Neutrophil (primary cell): ENCODE results near the gene CCSER2.

ENCODE experiments used
- H3K27ac ChIP-seq: fragments of 200-600 bp; sonication (generic); 2 replicates; pipeline ENCODE4 v1.5.1; 2016; ENCODE audit warnings: mild to moderate bottlenecking, moderate library complexity
- H3K27me3 ChIP-seq: fragments of 200-600 bp; sonication (generic); 2 replicates; pipeline ENCODE4 v1.6.0; 2016; ENCODE audit warnings: mild to moderate bottlenecking
- H3K36me3 ChIP-seq: fragments of 200-600 bp; sonication (generic); 2 replicates; pipeline ENCODE4 v1.5.1; 2017
- H3K4me1 ChIP-seq, 2 experiments: fragments of 200-600 bp in 1 of 2; sonication (generic) in 1 of 2; 1 replicate in 1 of 2; 2 replicates in 1 of 2; pipeline versions ENCODE4 v1.5.1 to v1.6.1; 2013 to 2016; ENCODE audit warnings: low read depth in 1 of 2, low read length in 1 of 2, mild to moderate bottlenecking in 1 of 2, moderate library complexity in 1 of 2; ENCODE audit not compliant: control insufficient read depth in 1 of 2, insufficient read depth in 1 of 2
- H3K4me3 ChIP-seq, 2 experiments: fragments of 200-600 bp in 1 of 2; sonication (generic) in 1 of 2; 1 replicate in 1 of 2; 2 replicates in 1 of 2; pipeline ENCODE4 v1.5.1; 2013 to 2016; ENCODE audit warnings: low read depth in 1 of 2, low read length in 1 of 2, mild to moderate bottlenecking in 1 of 2, moderate library complexity in 1 of 2
- H3K9me3 ChIP-seq: fragments of 200-600 bp; sonication (generic); 2 replicates; pipeline ENCODE4 v1.5.1; 2016
- CTCF ChIP-seq: fragments of 200-600 bp; sonication (generic); IDR thresholded peaks from 2 replicates; pipeline ENCODE4 v1.5.1; 2016; ENCODE audit warnings: antibody characterized with exemption

CCSER2 gene

GRCh38 chr10:84331091-84331490 lies 2.7 kb downstream of the CCSER2 start:
- Histone ChIP-seq H3K27ac (no peak overlapping the region), H3K9me3 (no peaks in the 10 kb centered on the region), H3K27me3 (no peaks in the 10 kb centered on the region), H3K4me1 (peaks cover 22 to 24% of the 10 kb centered on the region in 2 experiments), H3K36me3 (no peaks in the 10 kb centered on the region), H3K4me3 (no peak overlapping the region)
- no peak for TF ChIP-seq CTCF

GRCh38 chr10:84333864-84334451 lies 5.6 kb downstream of the CCSER2 start:
- TF ChIP-seq CTCF, result no peak
- no peaks in the 10 kb centered on the region for H3K27me3 ChIP-seq
- H3K4me3 ChIP-seq, result no peak overlapping the region
- peaks cover 18% of the 10 kb centered on the region in 2 experiments for H3K4me1 ChIP-seq
- H3K27ac ChIP-seq, result no peak overlapping the region
- H3K9me3 ChIP-seq, result no peaks in the 10 kb centered on the region
- H3K36me3 ChIP-seq, result no peaks in the 10 kb centered on the region

- Histone ChIP-seq H3K27ac (no peak overlapping the region), H3K9me3 (no peaks in the 10 kb centered on the region), H3K36me3 (no peaks in the 10 kb centered on the region), H3K4me3 (no peak overlapping the region), H3K4me1 (peaks cover 10% of the 10 kb centered on the region in 2 experiments), H3K27me3 (no peaks in the 10 kb centered on the region)
- no peak for TF ChIP-seq CTCF
Measured at GRCh38 chr10:84334811-84335210, 6.4 kb downstream of the CCSER2 start.

- no peak overlapping the region for H3K27ac ChIP-seq
- no peaks in the 10 kb centered on the region for H3K27me3 ChIP-seq
- no peak for TF ChIP-seq CTCF
- H3K4me1 ChIP-seq, result peaks cover 2 to 3% of the 10 kb centered on the region in 2 experiments
- H3K9me3 ChIP-seq, result no peaks in the 10 kb centered on the region
- H3K36me3 ChIP-seq, result no peaks in the 10 kb centered on the region
- no peak overlapping the region for H3K4me3 ChIP-seq
Measured at GRCh38 chr10:84335516-84335915, 7.1 kb downstream of the CCSER2 start.

- Histone ChIP-seq H3K4me3 (no peak overlapping the region), H3K27me3 (no peaks in the 10 kb centered on the region), H3K4me1 (no peaks in the 10 kb centered on the region), H3K27ac (no peak overlapping the region), H3K9me3 (no peaks in the 10 kb centered on the region), H3K36me3 (no peaks in the 10 kb centered on the region)
- TF ChIP-seq CTCF, result no peak
Measured at GRCh38 chr10:84336406-84337090, 8.2 kb downstream of the CCSER2 start.
